B cell (primary cell): ENCODE results near the gene ACSM6. TPM values are rescaled to one million over a fixed set of nuclear protein-coding genes. Genes with fewer than 3 reads are reported as not detected.

Experiments used
- ATAC-seq: fragments of 200-7000 bp; cut with Tn5 transposase; one replicate; pipeline ENCODE4 v1.10.0; 2021; ENCODE audit warnings: low read depth, mild to moderate bottlenecking, moderate number of reproducible peaks, moderate library complexity
- CTCF ChIA-PET: fragments of 350-600 bp; sonication (Branson Sonifier 250); formaldehyde crosslinking; loops from one replicate; lab custom pipeline; 2021; ENCODE audit warnings: antibody characterized with exemption, inconsistent platforms; lab: Charles Lee
- POLR2A ChIA-PET: fragments of 350-600 bp; sonication (Branson Sonifier 250); formaldehyde crosslinking; loops from one replicate; lab custom pipeline; 2021; ENCODE audit warnings: antibody characterized with exemption; lab: Charles Lee
- DNase-seq: peaks from one replicate; pipeline ENCODE4 v3.0.0; 2013
- H2AFZ ChIP-seq: 2 replicates; pipeline ENCODE4 v1.6.1; 2012; ENCODE audit warnings: mild to moderate bottlenecking, low read depth, low read length; ENCODE audit not compliant: insufficient read depth, poor library complexity, severe bottlenecking
- H3K27ac ChIP-seq, 2 donors: 1 replicate in 1 of 2; 2 replicates in 1 of 2; pipeline ENCODE4 v1.5.1; 2012 to 2013; ENCODE audit warnings: low read length in 2 of 2, mild to moderate bottlenecking in 2 of 2, moderate library complexity in 1 of 2
- H3K27me3 ChIP-seq, 4 experiments: fragments of 200-600 bp in 1 of 4; sonication (generic) in 1 of 4; replicated peaks in 1 of 4; 1 replicate in 2 of 4; 2 replicates in 2 of 4; pipeline versions ENCODE4 v1.6.1 to v1.7.0; 2013 to 2016; ENCODE audit warnings: low read length in 3 of 4, mild to moderate bottlenecking in 2 of 4, mixed read lengths in 1 of 4, moderate library complexity in 1 of 4; ENCODE audit not compliant: insufficient read depth in 4 of 4, control insufficient read depth in 3 of 4; ENCODE audit errors: control extremely low read depth in 1 of 4
- H3K36me3 ChIP-seq, 2 experiments: replicated peaks in 1 of 2; 1 replicate in 1 of 2; 2 replicates in 1 of 2; pipeline versions ENCODE4 v1.6.1 to v1.7.1; 2013; ENCODE audit warnings: low read length in 1 of 2; ENCODE audit not compliant: insufficient read depth in 2 of 2, control insufficient read depth in 1 of 2; ENCODE audit errors: control extremely low read depth in 1 of 2, extremely low read depth in 1 of 2
- H3K4me1 ChIP-seq, 2 donors: fragments of 200-600 bp in 1 of 2; sonication (generic) in 1 of 2; 1 replicate in 1 of 2; 2 replicates in 1 of 2; pipeline versions ENCODE4 v1.5.1 to v1.6.1; 2013 to 2017; ENCODE audit warnings: low read length in 2 of 2; ENCODE audit not compliant: control insufficient read depth in 2 of 2, insufficient read depth in 2 of 2
- H3K4me2 ChIP-seq: replicated peaks from 2 replicates; pipeline ENCODE3; 2012; ENCODE audit warnings: mild to moderate bottlenecking, low read depth, low read length; ENCODE audit not compliant: poor library complexity, severe bottlenecking
- H3K4me3 ChIP-seq, 5 experiments: fragments of 200-600 bp in 1 of 5; sonication (generic) in 1 of 5; 1 replicate in 3 of 5; 2 replicates in 2 of 5; pipeline versions ENCODE4 v1.5.1 to v1.7.0; 2011 to 2016; ENCODE audit warnings: low read length in 4 of 5, mild to moderate bottlenecking in 4 of 5, low read depth in 2 of 5, control low read depth in 1 of 5, moderate library complexity in 1 of 5; ENCODE audit not compliant: insufficient read depth in 1 of 5; ENCODE audit errors: control extremely low read depth in 1 of 5, extremely low read depth in 1 of 5
- H3K79me2 ChIP-seq: fragments of 200-600 bp; sonication (generic); one replicate; pipeline ENCODE4 v1.6.0; 2016; ENCODE audit warnings: low read length; ENCODE audit not compliant: control insufficient read depth, insufficient read depth
- H3K9ac ChIP-seq: fragments of 200-600 bp; sonication (generic); 2 replicates; pipeline ENCODE4 v1.6.1; 2017; ENCODE audit warnings: mild to moderate bottlenecking, low read length, moderate library complexity
- H3K9me3 ChIP-seq, 3 donors: one replicate each; pipeline versions ENCODE4 v1.6.1 to v1.7.1; 2013; ENCODE audit warnings: low read length in 2 of 3; ENCODE audit not compliant: control insufficient read depth in 2 of 3, insufficient read depth in 1 of 3; ENCODE audit errors: control extremely low read depth in 1 of 3
- H4K20me1 ChIP-seq: 2 replicates; pipeline ENCODE4 v1.6.0; 2012; ENCODE audit warnings: mild to moderate bottlenecking, low read length; ENCODE audit not compliant: insufficient read depth, control insufficient read depth, poor library complexity, severe bottlenecking
- H3K27ac Mint-ChIP-seq: one replicate; pipeline ENCODE4 v1.8.0; 2021; ENCODE audit warnings: mixed read lengths
- H3K27me3 Mint-ChIP-seq: one replicate; pipeline ENCODE4 v1.8.0; 2021; ENCODE audit warnings: mixed read lengths
- H3K4me1 Mint-ChIP-seq: one replicate; pipeline ENCODE4 v1.8.0; 2021; ENCODE audit warnings: mixed read lengths
- H3K4me3 Mint-ChIP-seq: one replicate; pipeline ENCODE4 v1.8.0; 2021; ENCODE audit warnings: mixed read lengths
- H3K9me3 Mint-ChIP-seq: one replicate; pipeline ENCODE4 v1.8.0; 2022; ENCODE audit warnings: mixed read lengths; ENCODE audit not compliant: insufficient read depth
- CTCF ChIP-seq: fragments of 200-600 bp; IDR thresholded peaks from one replicate; pipeline ENCODE4 v1.8.0; 2022; ENCODE audit warnings: antibody characterized with exemption, mild to moderate bottlenecking
- EZH2 ChIP-seq: IDR thresholded peaks from 2 replicates; pipeline ENCODE4 v1.6.1; 2012; ENCODE audit warnings: borderline replicate concordance, low read depth, mild to moderate bottlenecking, moderate library complexity, low read length; ENCODE audit not compliant: insufficient read depth, poor library complexity, severe bottlenecking
- WGBS: methylation state at CpG from one replicate; pipeline ENCODE4 v1.1.5; 2013; ENCODE audit warnings: missing lambda C conversion rate; ENCODE audit not compliant: insufficient coverage; 5-methylcytosine and 5-hydroxymethylcytosine counted together
- intact Hi-C: fragments of 100-400 bp; cut with micrococcal nuclease; formaldehyde crosslinking; loops from one replicate; pipeline ENCODE4 v1.10.0; 2022
- polyA plus RNA-seq: library from polyadenylated mRNA; depleted of rRNA; stranded (reverse); fragments of >200 nt; gene quantifications from 2 replicates; pipeline ENCODE4 v1.2.3, GENCODE V29; 2012
- total RNA-seq, 2 donors: library from RNA; stranded (reverse); fragments of 120-200 nt in 1 of 2; gene quantifications; 1 replicate in 1 of 2; 2 replicates in 1 of 2; pipeline versions ENCODE4 v1.2.3 to v1.2.4, GENCODE V29; 2013 to 2022

Gene ACSM6
- total and polyA plus RNA-seq, 2 donors (not counting 1 experiment from before 2014, with no cell fraction given) = not detected

GRCh38 chr10:95266674-95267095, 72.6 kb downstream of the ACSM6 start:
- H3K9me3 Mint-ChIP-seq = no peaks in the 10 kb centered on the region
- peaks cover 28 to 41% of the 10 kb centered on the region in 2 donors for H3K4me1 ChIP-seq
- H3K79me2 ChIP-seq = peaks cover 50% of the 10 kb centered on the region
- peaks cover 8 to 56% of the 10 kb centered on the region in 2 experiments for H3K36me3 ChIP-seq
- H3K9me3 ChIP-seq = no peaks in the 10 kb centered on the region
- H3K27me3 Mint-ChIP-seq = no peaks in the 10 kb centered on the region
- TF ChIP-seq CTCF (no peak), EZH2 (no peak)
- intact Hi-C loops = loop anchor here (1.0 to 2.0 kb wide), 2 partner anchors 24 to 29 kb away; partner anchors contain the start of gene PDLIM1
- peak overlapping the region; percentile 97 for H3K27ac Mint-ChIP-seq
- CTCF ChIA-PET = interaction anchor here (4.0 to 4.9 kb wide), 2 partner anchors 20 to 96 kb away, joined by 20 to 38 read pairs; no protein-coding TSS in a partner anchor
- no peak overlapping the region for H2AFZ ChIP-seq
- no peaks in the 10 kb centered on the region for H4K20me1 ChIP-seq
- WGBS = 67% methylated on average over 1 of the region's 1 CpG
- H3K27me3 ChIP-seq = no peaks in the 10 kb centered on the region
- H3K27ac ChIP-seq = peak overlapping the region; percentile 78 to 92
- DNase-seq = peak; percentile 88
- peak; percentile 77 for ATAC-seq
- H3K4me2 ChIP-seq = peak overlapping the region; percentile 60
- POLR2A ChIA-PET = no interaction called here
- H3K9ac ChIP-seq = peak overlapping the region; percentile 56
- peak overlapping the region; percentile 36 for H3K4me3 Mint-ChIP-seq
- H3K4me1 Mint-ChIP-seq = peaks cover 53% of the 10 kb centered on the region
- H3K4me3 ChIP-seq = peak overlapping the region in 1 of 5 experiments; percentile 30

GRCh38 chr10:95267251-95267650, 73.2 kb downstream of the ACSM6 start:
- intact Hi-C loops = loop anchor here (2.0 kb wide), 1 partner anchor 24 kb away; the partner anchor contains the start of gene PDLIM1
- POLR2A ChIA-PET = interaction anchor here (1.3 kb wide), 1 partner anchor 28 kb away, joined by 3 read pairs; no protein-coding TSS in a partner anchor

More at GRCh38 chr10:95267251-95267650, 73.2 kb downstream of the ACSM6 start:
- no peaks in the 10 kb centered on the region for H3K27me3 Mint-ChIP-seq
- H3K27ac ChIP-seq = peak overlapping the region; percentile 78 to 92
- no peaks in the 10 kb centered on the region for H3K27me3 ChIP-seq
- DNase-seq (no peak), ATAC-seq (no peak)
- no peaks in the 10 kb centered on the region for H3K9me3 Mint-ChIP-seq
- H3K27ac Mint-ChIP-seq = no peak overlapping the region
- H3K4me3 ChIP-seq = peak overlapping the region in 1 of 5 experiments; percentile 30
- H3K4me3 Mint-ChIP-seq = no peak overlapping the region
- peaks cover 8 to 52% of the 10 kb centered on the region in 2 experiments for H3K36me3 ChIP-seq
- H3K4me1 Mint-ChIP-seq = peaks cover 51% of the 10 kb centered on the region
- no CpG with 5 or more reads among the region's 3 CpGs for WGBS
- peak overlapping the region; percentile 60 for H3K4me2 ChIP-seq
- peaks cover 50% of the 10 kb centered on the region for H3K79me2 ChIP-seq
- H2AFZ ChIP-seq = no peak overlapping the region
- peak overlapping the region; percentile 56 for H3K9ac ChIP-seq
- H4K20me1 ChIP-seq = no peaks in the 10 kb centered on the region
- H3K9me3 ChIP-seq = no peaks in the 10 kb centered on the region
- peaks cover 28 to 41% of the 10 kb centered on the region in 2 donors for H3K4me1 ChIP-seq
- TF ChIP-seq EZH2 (no peak), CTCF (no peak)
- CTCF ChIA-PET = interaction anchor here (4.0 to 4.9 kb wide), 2 partner anchors 21 to 96 kb away, joined by 20 to 38 read pairs; no protein-coding TSS in a partner anchor
